K562 (cell line): ENCODE results near the gene IPO13. TPM values are rescaled to one million over a fixed set of nuclear protein-coding genes. Genes with fewer than 3 reads are reported as not detected.

Source experiments
- ATAC-seq: fragments of 200-7000 bp; cut with Tn5 transposase; 3 replicates; pipeline ENCODE4 v1.9.1; 2020; ENCODE audit warnings: moderate library complexity
- BruUV-seq: library from RNA; stranded (reverse); fragments of 400-500 nt; replicated peaks from 2 replicates; lab custom pipeline; 2021; lab: Mats Ljungman, UMichigan
- CTCF ChIA-PET: fragments of 300-600 bp; formaldehyde crosslinking; extraction: SDS; loops from one replicate; lab custom pipeline; 2021; ENCODE audit warnings: low intra/inter-chr PET ratio; lab: Yijun Ruan, JAX
- POLR2A ChIA-PET: fragments of 300-600, 350-650 bp; sonication (Branson Sonifier 250); formaldehyde crosslinking; extraction: SDS; loops from one replicate; lab custom pipeline; 2021; ENCODE audit warnings: antibody characterized with exemption, inconsistent platforms; lab: Yijun Ruan, JAX
- DNase-seq, 4 experiments: peaks; one replicate each; pipeline versions ENCODE4 v3.0.0 to v3.0.0-alpha.2; 2011 to 2018; ENCODE audit warnings: low spot score in 3 of 4, mixed read lengths in 3 of 4; ENCODE audit errors: extremely low read depth in 1 of 4
- FAIRE-seq: peaks from 2 replicates; lab custom pipeline; 2011; peaks lifted over from hg19 to GRCh38; lab: Jason Lieb, UNC
- H2AFZ ChIP-seq: 2 replicates; pipeline ENCODE4 v1.6.0; 2011; ENCODE audit warnings: low read depth, low read length, control low read depth, inconsistent platforms
- H3K27ac ChIP-seq: fragments of 200-600 bp; 3 replicates; pipeline ENCODE4 v1.8.0; 2011; ENCODE audit warnings: low read depth, mild to moderate bottlenecking, control low read depth, inconsistent platforms, low read length, moderate library complexity, mixed read lengths; ENCODE audit errors: extremely low read depth
- H3K27me3 ChIP-seq, 2 experiments: fragments of 300-600 bp in 1 of 2; 2 replicates in 1 of 2; 3 replicates in 1 of 2; pipeline versions ENCODE4 v1.6.0 to v1.8.0; 2011; ENCODE audit warnings: inconsistent platforms in 2 of 2, low read length in 2 of 2, mild to moderate bottlenecking in 1 of 2, mixed read lengths in 1 of 2, moderate library complexity in 1 of 2; ENCODE audit not compliant: control insufficient read depth in 2 of 2, insufficient read depth in 2 of 2
- H3K36me3 ChIP-seq: fragments of 300-600 bp; 3 replicates; pipeline ENCODE4 v1.8.0; 2011; ENCODE audit warnings: mild to moderate bottlenecking, low read length, inconsistent platforms; ENCODE audit not compliant: control insufficient read depth, insufficient read depth
- H3K4me1 ChIP-seq, 2 experiments: fragments of 200-600 bp in 1 of 2; replicated peaks in 1 of 2; 2 replicates in 1 of 2; 3 replicates in 1 of 2; pipeline versions ENCODE4 v1.5.1 to v1.8.0; 2011; ENCODE audit warnings: inconsistent platforms in 2 of 2, low read length in 2 of 2, mild to moderate bottlenecking in 1 of 2, mixed read lengths in 1 of 2, moderate library complexity in 1 of 2; ENCODE audit not compliant: control insufficient read depth in 2 of 2, insufficient read depth in 2 of 2
- H3K4me2 ChIP-seq: 2 replicates; pipeline ENCODE4 v1.6.1; 2011; ENCODE audit warnings: low read length, control low read depth, inconsistent platforms, mixed read lengths; ENCODE audit not compliant: insufficient read depth
- H3K4me3 ChIP-seq: fragments of 200-600 bp; sonication (generic), shearing (Covaris generic); 2 replicates; pipeline ENCODE4 v1.5.1; 2016; ENCODE audit warnings: control low read depth, inconsistent platforms
- H3K79me2 ChIP-seq: fragments of 200-600 bp; 3 replicates; pipeline ENCODE4 v1.8.0; 2011; ENCODE audit warnings: low read length, inconsistent platforms; ENCODE audit not compliant: control insufficient read depth, insufficient read depth
- H3K9ac ChIP-seq, 2 experiments: 2 replicates each; pipeline versions ENCODE4 v1.6.0 to v1.6.1; 2011; ENCODE audit warnings: low read depth in 2 of 2, low read length in 2 of 2, control low read depth in 1 of 2, inconsistent platforms in 1 of 2, mild to moderate bottlenecking in 1 of 2, mixed read lengths in 1 of 2; ENCODE audit not compliant: insufficient read depth in 1 of 2
- H3K9me1 ChIP-seq: one replicate; pipeline ENCODE4 v1.6.0; 2011; ENCODE audit warnings: inconsistent platforms, mild to moderate bottlenecking, low read length, moderate library complexity; ENCODE audit not compliant: control insufficient read depth, insufficient read depth
- H3K9me3 ChIP-seq: replicated peaks from 2 replicates; pipeline ENCODE4 v1.5.1; 2011; ENCODE audit warnings: low read depth, low read length, inconsistent platforms; ENCODE audit not compliant: control insufficient read depth, insufficient read depth
- H4K20me1 ChIP-seq: replicated peaks from 2 replicates; pipeline ENCODE4 v1.6.1; 2011; ENCODE audit warnings: low read length, inconsistent platforms, mixed read lengths; ENCODE audit not compliant: control insufficient read depth, insufficient read depth
- FOXM1 ChIP-seq, 2 experiments: fragments of 450-650 bp in 1 of 2; sonication (generic) in 1 of 2; formaldehyde crosslinking in 1 of 2; IDR thresholded peaks; 2 replicates each; pipeline versions ENCODE4 v1.6.1 to v1.9.0; 2017 to 2022; ENCODE audit warnings: low read depth in 2 of 2, mild to moderate bottlenecking in 2 of 2, missing genetic modification reagents in 1 of 2, moderate library complexity in 1 of 2
- FOXP1 ChIP-seq: sonication (generic); formaldehyde crosslinking; IDR thresholded peaks from 2 replicates; pipeline ENCODE4 v1.8.0; 2022; ENCODE audit warnings: mild to moderate bottlenecking, missing genetic modification reagents
- HDAC1 ChIP-seq, 2 experiments: fragments of 450-650 bp; IDR thresholded peaks; 2 replicates each; pipeline ENCODE4 v1.6.1; 2016 to 2017; ENCODE audit warnings: inconsistent platforms in 1 of 2, mild to moderate bottlenecking in 1 of 2, moderate library complexity in 1 of 2
- IFI16 ChIP-seq: fragments of 250-450 bp; sonication (Bioruptor Pico); IDR thresholded peaks from 2 replicates; pipeline ENCODE4 v2.1.2; 2022; ENCODE audit warnings: mild to moderate bottlenecking, inconsistent platforms
- NFE2 ChIP-seq: IDR thresholded peaks from 2 replicates; pipeline ENCODE4 v1.6.1; 2014; ENCODE audit warnings: antibody characterized with exemption, low read depth
- RBM15 ChIP-seq: fragments of 200-400 bp; formaldehyde crosslinking; IDR thresholded peaks from 2 replicates; pipeline ENCODE4 v1.6.1; 2018; ENCODE audit warnings: mild to moderate bottlenecking, low read length, moderate library complexity; ENCODE audit not compliant: insufficient read depth
- ZSCAN32 ChIP-seq: fragments of 450-650 bp; formaldehyde crosslinking; IDR thresholded peaks from 2 replicates; pipeline ENCODE4 v1.4.0; 2020; ENCODE audit warnings: mild to moderate bottlenecking, moderate library complexity
- WGBS: fragments of 100-300 bp; shearing (Covaris generic); methylation state at CpG from one replicate; pipeline ENCODE4 v1.1.6; 2016; ENCODE audit warnings: low coverage, mixed read lengths; ENCODE audit not compliant: insufficient coverage; ENCODE audit errors: missing lambda C conversion rate; 5-methylcytosine and 5-hydroxymethylcytosine counted together
- in situ Hi-C: fragments of 300-500 bp; cut with MboI; formaldehyde crosslinking; loops from 4 replicates; pipeline ENCODE4 v1.15.0; 2018; ENCODE audit warnings: inconsistent platforms, mixed read lengths
- intact Hi-C: fragments of 100-400 bp; cut with micrococcal nuclease; formaldehyde crosslinking; loops from 2 replicates; pipeline ENCODE4 v1.14.2; 2022
- polyA plus RNA-seq, 8 experiments: library from polyadenylated mRNA; depleted of rRNA in 4 of 8; stranded (reverse) in 5 of 8; unstranded in 3 of 8; fragments of >200 nt; fragmentation: Nextera tagmentation in 2 of 8; fragmentation: Illumina TruSeq in 1 of 8; extraction: Ambion mirVana in 2 of 8; extraction: Trizol in 1 of 8; gene quantifications; 2 replicates each; pipeline versions ENCODE4 v1.2.1 to v1.2.3, GENCODE V29; 2011 to 2014; ENCODE audit warnings: inconsistent platforms in 1 of 8, missing spikeins in 1 of 8
- total RNA-seq, 7 experiments: library from RNA; depleted of rRNA in 6 of 7; stranded (reverse); fragments of >200 nt in 6 of 7; fragmentation: Illumina TruSeq in 2 of 7; extraction: Trizol in 2 of 7; gene quantifications; 2 replicates each; pipeline versions ENCODE4 v1.2.1 to v1.2.3, GENCODE V29; 2011 to 2021; ENCODE audit warnings: low replicate concordance in 1 of 7
- TF ChIP-seq, protein P1 (sequence below): sonication (generic); formaldehyde crosslinking; IDR thresholded peaks from 2 replicates; pipeline ENCODE4 v1.8.1; 2023; ENCODE audit warnings: mild to moderate bottlenecking, missing genetic modification reagents
- TF ChIP-seq, protein P2 (sequence below): fragments of 450-650 bp; formaldehyde crosslinking; IDR thresholded peaks from 2 replicates; pipeline ENCODE4 v1.4.0; 2020; ENCODE audit warnings: mild to moderate bottlenecking, mixed read lengths
- TF ChIP-seq, protein P3 (sequence below): fragments of 450-650 bp; IDR thresholded peaks from 2 replicates; pipeline ENCODE4 v1.6.1; 2018; ENCODE audit not compliant: partially characterized antibody
- TF ChIP-seq, protein P4 (sequence below): fragments of 150-350 bp; conservative IDR thresholded peaks from 2 replicates; pipeline ENCODE4 v1.6.1; 2014; ENCODE audit warnings: low read length

Gene IPO13
- total and polyA plus RNA-seq, 9 of the 15 experiments (the other 6 are each of a cell fraction or from before 2014, with no cell fraction given), result 7.0 to 30.8 (median 16.2) TPM

DNA sequence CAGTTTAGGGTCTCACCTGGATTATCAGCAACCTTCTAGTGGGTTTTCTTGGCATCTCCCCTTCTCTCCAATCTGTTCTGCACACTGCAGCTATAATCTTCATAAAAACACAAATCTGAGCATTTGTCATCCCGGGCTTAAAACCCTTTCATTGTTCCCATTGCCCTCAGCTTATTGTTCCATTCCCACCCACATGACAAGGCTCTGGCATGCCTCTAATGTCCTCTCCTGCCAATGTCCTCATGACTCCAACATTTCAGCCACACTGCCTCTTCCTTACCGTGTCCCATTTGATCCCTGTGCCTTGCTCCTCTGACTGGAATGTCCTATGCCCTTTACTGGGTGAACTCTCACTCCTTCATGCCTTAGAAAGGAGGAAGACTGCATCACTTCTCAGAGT lies 15.6 kb downstream of the IPO13 start:
- H3K36me3 ChIP-seq, result peaks cover 66% of the 10 kb centered on the region
- H3K4me2 ChIP-seq, result no peak overlapping the region
- H3K79me2 ChIP-seq, result no peaks in the 10 kb centered on the region
- no TSS peak for BruUV-seq
- TF ChIP-seq, protein P1, sequence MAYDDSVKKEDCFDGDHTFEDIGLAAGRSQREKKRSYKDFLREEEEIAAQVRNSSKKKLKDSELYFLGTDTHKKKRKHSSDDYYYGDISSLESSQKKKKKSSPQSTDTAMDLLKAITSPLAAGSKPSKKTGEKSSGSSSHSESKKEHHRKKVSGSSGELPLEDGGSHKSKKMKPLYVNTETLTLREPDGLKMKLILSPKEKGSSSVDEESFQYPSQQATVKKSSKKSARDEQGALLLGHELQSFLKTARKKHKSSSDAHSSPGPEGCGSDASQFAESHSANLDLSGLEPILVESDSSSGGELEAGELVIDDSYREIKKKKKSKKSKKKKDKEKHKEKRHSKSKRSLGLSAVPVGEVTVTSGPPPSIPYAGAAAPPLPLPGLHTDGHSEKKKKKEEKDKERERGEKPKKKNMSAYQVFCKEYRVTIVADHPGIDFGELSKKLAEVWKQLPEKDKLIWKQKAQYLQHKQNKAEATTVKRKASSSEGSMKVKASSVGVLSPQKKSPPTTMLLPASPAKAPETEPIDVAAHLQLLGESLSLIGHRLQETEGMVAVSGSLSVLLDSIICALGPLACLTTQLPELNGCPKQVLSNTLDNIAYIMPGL (CRISPR knock-in tag), result no peak
- TF ChIP-seq, protein P2, sequence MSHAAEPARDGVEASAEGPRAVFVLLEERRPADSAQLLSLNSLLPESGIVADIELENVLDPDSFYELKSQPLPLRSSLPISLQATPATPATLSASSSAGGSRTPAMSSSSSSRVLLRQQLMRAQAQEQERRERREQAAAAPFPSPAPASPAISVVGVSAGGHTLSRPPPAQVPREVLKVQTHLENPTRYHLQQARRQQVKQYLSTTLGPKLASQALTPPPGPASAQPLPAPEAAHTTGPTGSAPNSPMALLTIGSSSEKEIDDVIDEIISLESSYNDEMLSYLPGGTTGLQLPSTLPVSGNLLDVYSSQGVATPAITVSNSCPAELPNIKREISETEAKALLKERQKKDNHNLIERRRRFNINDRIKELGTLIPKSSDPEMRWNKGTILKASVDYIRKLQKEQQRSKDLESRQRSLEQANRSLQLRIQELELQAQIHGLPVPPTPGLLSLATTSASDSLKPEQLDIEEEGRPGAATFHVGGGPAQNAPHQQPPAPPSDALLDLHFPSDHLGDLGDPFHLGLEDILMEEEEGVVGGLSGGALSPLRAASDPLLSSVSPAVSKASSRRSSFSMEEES (CRISPR knock-in tag), result no peak
- no peak for TF ChIP-seq NFE2
- no peak for TF ChIP-seq FOXM1 (IDR thresholded peaks at IDR 0.05; ENCODE audit: low read depth)
- TF ChIP-seq FOXM1 (CRISPR knock-in tag; IDR thresholded peaks at IDR 0.05; ENCODE audit: low read depth), result no peak
- TF ChIP-seq, protein P3, sequence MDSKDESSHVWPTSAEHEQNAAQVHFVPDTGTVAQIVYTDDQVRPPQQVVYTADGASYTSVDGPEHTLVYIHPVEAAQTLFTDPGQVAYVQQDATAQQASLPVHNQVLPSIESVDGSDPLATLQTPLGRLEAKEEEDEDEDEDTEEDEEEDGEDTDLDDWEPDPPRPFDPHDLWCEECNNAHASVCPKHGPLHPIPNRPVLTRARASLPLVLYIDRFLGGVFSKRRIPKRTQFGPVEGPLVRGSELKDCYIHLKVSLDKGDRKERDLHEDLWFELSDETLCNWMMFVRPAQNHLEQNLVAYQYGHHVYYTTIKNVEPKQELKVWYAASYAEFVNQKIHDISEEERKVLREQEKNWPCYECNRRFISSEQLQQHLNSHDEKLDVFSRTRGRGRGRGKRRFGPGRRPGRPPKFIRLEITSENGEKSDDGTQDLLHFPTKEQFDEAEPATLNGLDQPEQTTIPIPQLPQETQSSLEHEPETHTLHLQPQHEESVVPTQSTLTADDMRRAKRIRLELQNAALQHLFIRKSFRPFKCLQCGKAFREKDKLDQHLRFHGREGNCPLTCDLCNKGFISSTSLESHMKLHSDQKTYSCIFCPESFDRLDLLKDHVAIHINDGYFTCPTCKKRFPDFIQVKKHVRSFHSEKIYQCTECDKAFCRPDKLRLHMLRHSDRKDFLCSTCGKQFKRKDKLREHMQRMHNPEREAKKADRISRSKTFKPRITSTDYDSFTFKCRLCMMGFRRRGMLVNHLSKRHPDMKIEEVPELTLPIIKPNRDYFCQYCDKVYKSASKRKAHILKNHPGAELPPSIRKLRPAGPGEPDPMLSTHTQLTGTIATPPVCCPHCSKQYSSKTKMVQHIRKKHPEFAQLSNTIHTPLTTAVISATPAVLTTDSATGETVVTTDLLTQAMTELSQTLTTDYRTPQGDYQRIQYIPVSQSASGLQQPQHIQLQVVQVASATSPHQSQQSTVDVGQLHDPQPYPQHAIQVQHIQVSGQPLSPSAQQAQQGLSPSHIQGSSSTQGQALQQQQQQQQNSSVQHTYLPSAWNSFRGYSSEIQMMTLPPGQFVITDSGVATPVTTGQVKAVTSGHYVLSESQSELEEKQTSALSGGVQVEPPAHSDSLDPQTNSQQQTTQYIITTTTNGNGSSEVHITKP, result no peak
- no peak for TF ChIP-seq RBM15
- TF ChIP-seq FOXP1 (CRISPR knock-in tag), result no peak
- TF ChIP-seq ZSCAN32, result no peak
- TF ChIP-seq HDAC1 (IDR thresholded peaks at IDR 0.05), result no peak
- TF ChIP-seq, protein P4, sequence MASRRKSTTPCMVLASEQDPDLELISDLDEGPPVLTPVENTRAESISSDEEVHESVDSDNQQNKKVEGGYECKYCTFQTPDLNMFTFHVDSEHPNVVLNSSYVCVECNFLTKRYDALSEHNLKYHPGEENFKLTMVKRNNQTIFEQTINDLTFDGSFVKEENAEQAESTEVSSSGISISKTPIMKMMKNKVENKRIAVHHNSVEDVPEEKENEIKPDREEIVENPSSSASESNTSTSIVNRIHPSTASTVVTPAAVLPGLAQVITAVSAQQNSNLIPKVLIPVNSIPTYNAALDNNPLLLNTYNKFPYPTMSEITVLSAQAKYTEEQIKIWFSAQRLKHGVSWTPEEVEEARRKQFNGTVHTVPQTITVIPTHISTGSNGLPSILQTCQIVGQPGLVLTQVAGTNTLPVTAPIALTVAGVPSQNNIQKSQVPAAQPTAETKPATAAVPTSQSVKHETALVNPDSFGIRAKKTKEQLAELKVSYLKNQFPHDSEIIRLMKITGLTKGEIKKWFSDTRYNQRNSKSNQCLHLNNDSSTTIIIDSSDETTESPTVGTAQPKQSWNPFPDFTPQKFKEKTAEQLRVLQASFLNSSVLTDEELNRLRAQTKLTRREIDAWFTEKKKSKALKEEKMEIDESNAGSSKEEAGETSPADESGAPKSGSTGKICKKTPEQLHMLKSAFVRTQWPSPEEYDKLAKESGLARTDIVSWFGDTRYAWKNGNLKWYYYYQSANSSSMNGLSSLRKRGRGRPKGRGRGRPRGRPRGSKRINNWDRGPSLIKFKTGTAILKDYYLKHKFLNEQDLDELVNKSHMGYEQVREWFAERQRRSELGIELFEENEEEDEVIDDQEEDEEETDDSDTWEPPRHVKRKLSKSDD, result no peak
- TF ChIP-seq IFI16 (CRISPR knock-in tag), result no peak
- ChIA-PET POLR2A (interaction anchor here (0.6 to 1.4 kb wide), 3 partner anchors 8 to 77 kb away, joined by 3 to 7 read pairs (median 4); no protein-coding TSS in a partner anchor), CTCF (no interaction called here)
- FAIRE-seq, result no peak
- H3K9me3 ChIP-seq, result no peaks in the 10 kb centered on the region
- H3K9ac ChIP-seq, result no peak overlapping the region
- no peaks in the 10 kb centered on the region for H3K27me3 ChIP-seq
- intact Hi-C loops, result no loop called here
- H3K4me1 ChIP-seq, result peaks cover 16 to 18% of the 10 kb centered on the region in 2 experiments; a peak in 4 of 5 replicates
- no peak overlapping the region for H3K27ac ChIP-seq
- H3K9me1 ChIP-seq, result no peaks in the 10 kb centered on the region
- in situ Hi-C loops, result no loop called here
- no peak for ATAC-seq
- DNase-seq, result no peak
- 46% methylated on average over 2 of the region's 2 CpGs for WGBS
- no peak overlapping the region for H3K4me3 ChIP-seq
- H2AFZ ChIP-seq, result no peak overlapping the region
- peaks cover 9% of the 10 kb centered on the region; the same call in 1 of the 2 replicates for H4K20me1 ChIP-seq
